SK-N-SH (cell line): Measurements from ENCODE around the gene DPEP2. TPM values are rescaled to one million over a fixed set of nuclear protein-coding genes. Genes with fewer than 3 reads are reported as not detected.

ENCODE experiments used
- CTCF ChIA-PET: fragments of 300-600, 350-600 bp; formaldehyde crosslinking; extraction: SDS; loops from one replicate; lab custom pipeline; 2021; lab: Yijun Ruan, JAX
- POLR2A ChIA-PET: fragments of 350-600 bp; sonication (Branson Sonifier 250); formaldehyde crosslinking; extraction: SDS; loops from one replicate; lab custom pipeline; 2020; ENCODE audit warnings: antibody characterized with exemption, inconsistent platforms; lab: Yijun Ruan, JAX
- DNase-seq: peaks from one replicate; pipeline ENCODE4 v3.0.0; 2012
- H2AFZ ChIP-seq: fragments of 200-600 bp; sonication (generic); 2 replicates; pipeline ENCODE4 v1.8.1; 2016; ENCODE audit warnings: antibody characterized with exemption, mild to moderate bottlenecking, low read depth
- H3F3A ChIP-seq: fragments of 200-600 bp; sonication (generic); replicated peaks from 2 replicates; pipeline ENCODE3; 2016; ENCODE audit warnings: antibody characterized with exemption, mild to moderate bottlenecking; ENCODE audit not compliant: insufficient read depth
- H3K27ac ChIP-seq, 2 experiments: fragments of 200-500 bp in 1 of 2; fragments of 200-600 bp in 1 of 2; sonication (Bioruptor generic) in 1 of 2; sonication (generic), shearing (Covaris generic) in 1 of 2; 2 replicates each; pipeline versions ENCODE4 v1.5.1 to v1.6.1; 2014 to 2016; ENCODE audit warnings: low read depth in 2 of 2, inconsistent platforms in 1 of 2, low read length in 1 of 2, mild to moderate bottlenecking in 1 of 2, mixed read lengths in 1 of 2
- H3K27me3 ChIP-seq: fragments of 200-600 bp; sonication (generic), shearing (Covaris generic); 2 replicates; pipeline ENCODE4 v1.6.1; 2016; ENCODE audit warnings: mixed run types; ENCODE audit not compliant: insufficient read depth
- H3K36me3 ChIP-seq, 2 experiments: fragments of 200-500 bp in 1 of 2; fragments of 200-600 bp in 1 of 2; sonication (Bioruptor generic) in 1 of 2; sonication (generic) in 1 of 2; replicated peaks in 1 of 2; 2 replicates each; pipeline versions ENCODE3 to v1.5.1; 2014 to 2016; ENCODE audit warnings: low read length in 1 of 2, mild to moderate bottlenecking in 1 of 2; ENCODE audit not compliant: insufficient read depth in 2 of 2, control insufficient read depth in 1 of 2
- H3K4me1 ChIP-seq, 2 experiments: fragments of 200-500 bp in 1 of 2; fragments of 200-600 bp in 1 of 2; sonication (Bioruptor generic) in 1 of 2; sonication (generic), shearing (Covaris generic) in 1 of 2; 2 replicates each; pipeline versions ENCODE4 v1.5.1 to v1.6.1; 2014 to 2016; ENCODE audit warnings: low read depth in 1 of 2, low read length in 1 of 2, mixed run types in 1 of 2; ENCODE audit not compliant: insufficient read depth in 2 of 2, control insufficient read depth in 1 of 2
- H3K4me2 ChIP-seq: fragments of 200-600 bp; sonication (generic), shearing (Covaris generic); 2 replicates; pipeline ENCODE4 v1.6.1; 2017; ENCODE audit warnings: mixed run types
- H3K4me3 ChIP-seq, 2 experiments: fragments of 200-500 bp in 1 of 2; fragments of 200-600 bp in 1 of 2; sonication (Bioruptor generic) in 1 of 2; sonication (generic), shearing (Covaris generic) in 1 of 2; 2 replicates each; pipeline versions ENCODE4 v1.5.1 to v1.8.1; 2014 to 2016; ENCODE audit warnings: low read depth in 2 of 2, inconsistent platforms in 1 of 2, low read length in 1 of 2, mild to moderate bottlenecking in 1 of 2, mixed read lengths in 1 of 2, moderate library complexity in 1 of 2
- H3K79me2 ChIP-seq: fragments of 200-600 bp; sonication (generic); 2 replicates; pipeline ENCODE4 v1.8.1; 2017; ENCODE audit warnings: mild to moderate bottlenecking; ENCODE audit not compliant: insufficient read depth
- H3K9ac ChIP-seq: fragments of 200-600 bp; sonication (generic); 2 replicates; pipeline ENCODE4 v1.6.1; 2017; ENCODE audit warnings: mixed run types
- H3K9me2 ChIP-seq: fragments of 200-600 bp; sonication (generic); 2 replicates; pipeline ENCODE4 v1.6.1; 2017; ENCODE audit warnings: mixed run types
- H3K9me3 ChIP-seq: fragments of 200-600 bp; sonication (generic); 2 replicates; pipeline ENCODE4 v1.6.1; 2017; ENCODE audit warnings: mixed run types, mild to moderate bottlenecking, moderate library complexity
- H4K20me1 ChIP-seq: fragments of 200-600 bp; sonication (generic); 2 replicates; pipeline ENCODE4 v1.6.1; 2017; ENCODE audit warnings: mild to moderate bottlenecking, mixed run types; ENCODE audit not compliant: insufficient read depth
- CHD2 ChIP-seq: fragments of 150-350 bp; IDR thresholded peaks from 2 replicates; pipeline ENCODE4 v1.6.1; 2018; ENCODE audit warnings: low read length; ENCODE audit not compliant: partially characterized antibody
- EP300 ChIP-seq, 2 experiments: IDR thresholded peaks; 2 replicates each; pipeline versions ENCODE4 v1.4.0 to v1.6.1; 2012; ENCODE audit warnings: borderline replicate concordance in 1 of 2, low read depth in 1 of 2, low read length in 1 of 2
- EZH2phosphoT487 ChIP-seq: fragments of 200-600 bp; sonication (generic); IDR thresholded peaks from 2 replicates; pipeline ENCODE4 v1.6.1; 2017; ENCODE audit warnings: low read depth, mixed run types, mild to moderate bottlenecking, antibody characterized with exemption, moderate library complexity, borderline replicate concordance
- FOSL2 ChIP-seq: IDR thresholded peaks from 2 replicates; pipeline ENCODE4 v1.4.0; 2012; ENCODE audit warnings: low read depth, mild to moderate bottlenecking, moderate library complexity, borderline replicate concordance
- FOXJ3 ChIP-seq: sonication (generic); formaldehyde crosslinking; IDR thresholded peaks from 2 replicates; pipeline ENCODE4 v1.5.1; 2020; ENCODE audit warnings: mild to moderate bottlenecking, missing genetic modification reagents
- MEF2A ChIP-seq: IDR thresholded peaks from 2 replicates; pipeline ENCODE4 v1.4.0; 2012; ENCODE audit warnings: low read depth, borderline replicate concordance
- NFIC ChIP-seq: IDR thresholded peaks from 2 replicates; pipeline ENCODE4 v1.4.0; 2012; ENCODE audit warnings: borderline replicate concordance
- RFX5 ChIP-seq: IDR thresholded peaks from 2 replicates; pipeline ENCODE4 v1.6.1; 2012; ENCODE audit warnings: mild to moderate bottlenecking, improper control_type of control experiment, low read length
- YY1 ChIP-seq: IDR thresholded peaks from 2 replicates; pipeline ENCODE4 v1.4.0; 2012; ENCODE audit warnings: low read depth, mild to moderate bottlenecking
- WGBS: methylation state at CpG from one replicate; pipeline ENCODE4 v1.1.6; 2017; ENCODE audit warnings: low lambda C conversion rate; 5-methylcytosine and 5-hydroxymethylcytosine counted together
- polyA plus RNA-seq, 3 experiments: library from polyadenylated mRNA; depleted of rRNA; stranded (reverse); fragments of >200 nt; gene quantifications; 2 replicates each; pipeline ENCODE4 v1.2.3, GENCODE V29; 2012
- TF ChIP-seq, protein P1 (sequence below): IDR thresholded peaks from 2 replicates; pipeline ENCODE4; 2012
- TF ChIP-seq, protein P2 (sequence below): IDR thresholded peaks from 2 replicates; pipeline ENCODE4 v1.6.1; 2012; ENCODE audit warnings: mild to moderate bottlenecking, low read depth, low read length, moderate library complexity
- TF ChIP-seq, protein P3 (sequence below): fragments of 150-350 bp; IDR thresholded peaks from 2 replicates; pipeline ENCODE4 v1.6.1; 2016; ENCODE audit warnings: mild to moderate bottlenecking, low read depth, low read length
- TF ChIP-seq, protein P4 (sequence below): fragments of 200-600 bp; sonication (generic); IDR thresholded peaks from 2 replicates; pipeline ENCODE4 v1.6.1; 2017; ENCODE audit warnings: antibody characterized with exemption, mild to moderate bottlenecking, moderate library complexity

The DPEP2 gene
- polyA plus RNA-seq, 1 of the 3 experiments (the other 2 are of a cell fraction), result not detected

DNA sequence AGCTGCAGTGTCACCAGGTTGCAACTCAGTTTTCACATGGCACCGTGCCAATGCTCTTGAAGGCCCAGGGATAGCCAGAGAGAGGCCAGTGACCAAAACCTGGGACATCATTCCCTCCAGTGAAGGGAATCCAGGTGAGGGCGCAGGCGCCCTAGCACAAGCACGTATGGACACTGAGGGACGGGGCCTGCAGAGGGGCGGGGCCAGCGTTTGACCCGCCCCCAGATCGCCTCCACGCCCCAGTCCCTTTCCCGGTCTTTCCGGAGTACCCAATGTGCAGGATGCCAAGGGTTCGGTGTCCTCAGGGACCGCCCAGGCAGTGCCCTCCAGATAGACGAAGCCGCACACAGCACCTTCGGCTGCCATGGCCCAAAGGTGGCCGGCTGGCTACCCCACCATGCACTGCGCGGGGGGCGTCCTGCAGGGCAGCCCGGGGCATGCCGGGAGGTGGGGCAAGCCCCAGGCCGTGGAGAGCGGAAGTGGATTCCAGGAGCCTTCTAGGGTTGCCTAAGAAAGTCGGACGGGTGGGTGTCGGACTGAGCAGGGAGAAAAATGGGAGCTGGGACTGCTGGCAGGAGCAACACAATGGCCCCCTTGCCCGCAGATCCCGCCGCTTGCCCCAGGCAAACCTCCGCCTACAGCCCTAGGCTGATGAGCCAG lies 35.5 kb downstream of the DPEP2 start:
- ChIA-PET POLR2A (interaction anchor here (1.1 kb wide), 1 partner anchor 23 kb away, joined by 4 read pairs; no protein-coding TSS in a partner anchor), CTCF (interaction anchor here (1.1 to 1.4 kb wide), 2 partner anchors 22 to 30 kb away, joined by 3 to 7 read pairs; no protein-coding TSS in a partner anchor)
- no peak overlapping the region for H2AFZ ChIP-seq
- H3K9me3 ChIP-seq, result no peaks in the 10 kb centered on the region
- H3K4me1 ChIP-seq, result peaks cover 15 to 41% of the 10 kb centered on the region in 2 experiments; a peak in 3 of 4 replicates
- H3F3A ChIP-seq, result no peaks in the 10 kb centered on the region
- WGBS, result 98% methylated on average over 22 of the region's 32 CpGs
- no peak overlapping the region for H3K9ac ChIP-seq
- TF ChIP-seq NFIC (0 out of 2 replicates have a peak, but pooled peaks have one; percentile 35), EP300 (IDR thresholded peaks at IDR 0.05; ENCODE audit: borderline replicate concordance in 1 of 2, low read depth in 1 of 2, low read length in 1 of 2) (no peak), RFX5 (no peak)
- TF ChIP-seq, protein P1, sequence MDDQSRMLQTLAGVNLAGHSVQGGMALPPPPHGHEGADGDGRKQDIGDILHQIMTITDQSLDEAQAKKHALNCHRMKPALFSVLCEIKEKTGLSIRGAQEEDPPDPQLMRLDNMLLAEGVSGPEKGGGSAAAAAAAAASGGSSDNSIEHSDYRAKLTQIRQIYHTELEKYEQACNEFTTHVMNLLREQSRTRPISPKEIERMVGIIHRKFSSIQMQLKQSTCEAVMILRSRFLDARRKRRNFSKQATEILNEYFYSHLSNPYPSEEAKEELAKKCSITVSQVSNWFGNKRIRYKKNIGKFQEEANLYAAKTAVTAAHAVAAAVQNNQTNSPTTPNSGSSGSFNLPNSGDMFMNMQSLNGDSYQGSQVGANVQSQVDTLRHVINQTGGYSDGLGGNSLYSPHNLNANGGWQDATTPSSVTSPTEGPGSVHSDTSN, result no peak
- H3K79me2 ChIP-seq, result peaks cover 87% of the 10 kb centered on the region
- H3K9me2 ChIP-seq, result no peaks in the 10 kb centered on the region
- peaks cover 35 to 49% of the 10 kb centered on the region in 2 experiments for H3K36me3 ChIP-seq
- H3K4me3 ChIP-seq, result no peak overlapping the region
- DNase-seq, result no peak
- peaks cover 58% of the 10 kb centered on the region for H4K20me1 ChIP-seq
- no peak overlapping the region for H3K4me2 ChIP-seq
- no peaks in the 10 kb centered on the region for H3K27me3 ChIP-seq
- no peak overlapping the region for H3K27ac ChIP-seq

DNA sequence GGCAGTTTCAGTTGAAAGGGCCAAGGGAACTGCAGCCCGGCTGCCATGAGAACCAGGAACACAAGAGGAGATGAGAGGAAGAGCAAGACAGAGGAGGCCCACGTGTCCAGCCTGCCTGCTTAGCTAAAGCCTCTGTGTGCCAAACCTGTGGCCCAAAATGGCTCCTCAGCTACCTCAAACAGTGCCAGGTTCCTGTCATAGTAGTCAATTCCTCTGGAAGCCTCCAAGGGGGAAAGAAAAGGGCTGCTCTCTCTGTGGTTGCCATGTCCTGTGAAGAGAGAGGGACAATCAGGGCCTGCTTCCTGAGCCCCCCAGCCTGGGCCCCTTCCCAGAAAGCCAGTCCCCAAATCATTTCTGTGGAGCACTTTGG lies 36.0 kb downstream of the DPEP2 start:
- no peaks in the 10 kb centered on the region for H3K9me2 ChIP-seq
- no peaks in the 10 kb centered on the region for H3K27me3 ChIP-seq
- peaks cover 35 to 52% of the 10 kb centered on the region in 2 experiments for H3K36me3 ChIP-seq
- H3K9ac ChIP-seq, result no peak overlapping the region
- H3K9me3 ChIP-seq, result no peaks in the 10 kb centered on the region
- ChIA-PET POLR2A (interaction anchor here (1.1 kb wide), 1 partner anchor 22 kb away, joined by 4 read pairs; no protein-coding TSS in a partner anchor), CTCF (interaction anchor here (4.4 kb wide), 1 partner anchor 22 kb away, joined by 32 read pairs; no protein-coding TSS in a partner anchor)
- DNase-seq, result no peak
- H3K79me2 ChIP-seq, result peaks cover 88% of the 10 kb centered on the region
- 100% methylated on average over 2 of the region's 2 CpGs for WGBS
- peaks cover 58% of the 10 kb centered on the region for H4K20me1 ChIP-seq
- H3F3A ChIP-seq, result no peaks in the 10 kb centered on the region
- no peak overlapping the region for H2AFZ ChIP-seq
- H3K27ac ChIP-seq, result no peak overlapping the region
- peaks cover 15 to 40% of the 10 kb centered on the region in 2 experiments; a peak in 3 of 4 replicates for H3K4me1 ChIP-seq
- TF ChIP-seq EP300 (IDR thresholded peaks at IDR 0.05; ENCODE audit: borderline replicate concordance in 1 of 2, low read depth in 1 of 2, low read length in 1 of 2) (no peak), RFX5 (no peak), EZH2phosphoT487 (no peak), CHD2 (no peak), YY1 (no peak), FOXJ3 (CRISPR knock-in tag) (no peak), MEF2A (no peak), FOSL2 (no peak)
- TF ChIP-seq, protein P2, sequence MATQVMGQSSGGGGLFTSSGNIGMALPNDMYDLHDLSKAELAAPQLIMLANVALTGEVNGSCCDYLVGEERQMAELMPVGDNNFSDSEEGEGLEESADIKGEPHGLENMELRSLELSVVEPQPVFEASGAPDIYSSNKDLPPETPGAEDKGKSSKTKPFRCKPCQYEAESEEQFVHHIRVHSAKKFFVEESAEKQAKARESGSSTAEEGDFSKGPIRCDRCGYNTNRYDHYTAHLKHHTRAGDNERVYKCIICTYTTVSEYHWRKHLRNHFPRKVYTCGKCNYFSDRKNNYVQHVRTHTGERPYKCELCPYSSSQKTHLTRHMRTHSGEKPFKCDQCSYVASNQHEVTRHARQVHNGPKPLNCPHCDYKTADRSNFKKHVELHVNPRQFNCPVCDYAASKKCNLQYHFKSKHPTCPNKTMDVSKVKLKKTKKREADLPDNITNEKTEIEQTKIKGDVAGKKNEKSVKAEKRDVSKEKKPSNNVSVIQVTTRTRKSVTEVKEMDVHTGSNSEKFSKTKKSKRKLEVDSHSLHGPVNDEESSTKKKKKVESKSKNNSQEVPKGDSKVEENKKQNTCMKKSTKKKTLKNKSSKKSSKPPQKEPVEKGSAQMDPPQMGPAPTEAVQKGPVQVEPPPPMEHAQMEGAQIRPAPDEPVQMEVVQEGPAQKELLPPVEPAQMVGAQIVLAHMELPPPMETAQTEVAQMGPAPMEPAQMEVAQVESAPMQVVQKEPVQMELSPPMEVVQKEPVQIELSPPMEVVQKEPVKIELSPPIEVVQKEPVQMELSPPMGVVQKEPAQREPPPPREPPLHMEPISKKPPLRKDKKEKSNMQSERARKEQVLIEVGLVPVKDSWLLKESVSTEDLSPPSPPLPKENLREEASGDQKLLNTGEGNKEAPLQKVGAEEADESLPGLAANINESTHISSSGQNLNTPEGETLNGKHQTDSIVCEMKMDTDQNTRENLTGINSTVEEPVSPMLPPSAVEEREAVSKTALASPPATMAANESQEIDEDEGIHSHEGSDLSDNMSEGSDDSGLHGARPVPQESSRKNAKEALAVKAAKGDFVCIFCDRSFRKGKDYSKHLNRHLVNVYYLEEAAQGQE, result no peak
- TF ChIP-seq, protein P3, sequence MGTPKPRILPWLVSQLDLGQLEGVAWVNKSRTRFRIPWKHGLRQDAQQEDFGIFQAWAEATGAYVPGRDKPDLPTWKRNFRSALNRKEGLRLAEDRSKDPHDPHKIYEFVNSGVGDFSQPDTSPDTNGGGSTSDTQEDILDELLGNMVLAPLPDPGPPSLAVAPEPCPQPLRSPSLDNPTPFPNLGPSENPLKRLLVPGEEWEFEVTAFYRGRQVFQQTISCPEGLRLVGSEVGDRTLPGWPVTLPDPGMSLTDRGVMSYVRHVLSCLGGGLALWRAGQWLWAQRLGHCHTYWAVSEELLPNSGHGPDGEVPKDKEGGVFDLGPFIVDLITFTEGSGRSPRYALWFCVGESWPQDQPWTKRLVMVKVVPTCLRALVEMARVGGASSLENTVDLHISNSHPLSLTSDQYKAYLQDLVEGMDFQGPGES, result no peak
- TF ChIP-seq, protein P4, sequence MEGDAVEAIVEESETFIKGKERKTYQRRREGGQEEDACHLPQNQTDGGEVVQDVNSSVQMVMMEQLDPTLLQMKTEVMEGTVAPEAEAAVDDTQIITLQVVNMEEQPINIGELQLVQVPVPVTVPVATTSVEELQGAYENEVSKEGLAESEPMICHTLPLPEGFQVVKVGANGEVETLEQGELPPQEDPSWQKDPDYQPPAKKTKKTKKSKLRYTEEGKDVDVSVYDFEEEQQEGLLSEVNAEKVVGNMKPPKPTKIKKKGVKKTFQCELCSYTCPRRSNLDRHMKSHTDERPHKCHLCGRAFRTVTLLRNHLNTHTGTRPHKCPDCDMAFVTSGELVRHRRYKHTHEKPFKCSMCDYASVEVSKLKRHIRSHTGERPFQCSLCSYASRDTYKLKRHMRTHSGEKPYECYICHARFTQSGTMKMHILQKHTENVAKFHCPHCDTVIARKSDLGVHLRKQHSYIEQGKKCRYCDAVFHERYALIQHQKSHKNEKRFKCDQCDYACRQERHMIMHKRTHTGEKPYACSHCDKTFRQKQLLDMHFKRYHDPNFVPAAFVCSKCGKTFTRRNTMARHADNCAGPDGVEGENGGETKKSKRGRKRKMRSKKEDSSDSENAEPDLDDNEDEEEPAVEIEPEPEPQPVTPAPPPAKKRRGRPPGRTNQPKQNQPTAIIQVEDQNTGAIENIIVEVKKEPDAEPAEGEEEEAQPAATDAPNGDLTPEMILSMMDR, result no peak
- no peak overlapping the region for H3K4me3 ChIP-seq
- H3K4me2 ChIP-seq, result no peak overlapping the region
